ENCODE results near the gene LLPH.
A peak's percentile ranks its signal among the peaks of the same experiment; 100 is the strongest.

Gene LLPH

DNA sequence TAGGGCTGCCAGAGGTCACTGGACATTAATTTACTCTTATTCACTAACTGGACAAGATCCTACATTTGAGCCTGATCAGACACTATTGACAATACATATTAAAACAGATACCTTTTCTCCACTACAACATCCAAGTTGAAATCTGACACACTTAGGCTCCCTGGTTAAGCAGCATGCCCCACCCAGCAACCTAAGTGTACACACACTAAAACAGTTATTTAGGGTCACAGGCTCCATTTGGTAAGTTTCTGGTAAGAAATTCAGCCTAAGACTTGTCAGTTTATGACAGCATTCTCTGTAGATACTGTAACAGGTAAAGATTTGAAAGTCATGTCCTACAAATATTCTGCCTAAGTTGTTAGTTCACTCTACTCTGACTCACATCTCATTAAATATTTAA is 12.3 kb upstream of the LLPH start:
- no peak for DNase-seq (ENCODE audit: low read depth, low spot score)

- DNase-seq (ENCODE audit: low read depth, low spot score): no peak
These were observed 10.7 kb upstream of the LLPH start for GRCh38 chr12:66141299-66141698.

GRCh38 chr12:66140731-66141130 is 10.2 kb upstream of the LLPH start:
- no peak for DNase-seq (ENCODE audit: low read depth, low spot score)

GRCh38 chr12:66139328-66139727 is 8.8 kb upstream of the LLPH start:
- DNase-seq (ENCODE audit: low read depth, low spot score): no peak

DNA sequence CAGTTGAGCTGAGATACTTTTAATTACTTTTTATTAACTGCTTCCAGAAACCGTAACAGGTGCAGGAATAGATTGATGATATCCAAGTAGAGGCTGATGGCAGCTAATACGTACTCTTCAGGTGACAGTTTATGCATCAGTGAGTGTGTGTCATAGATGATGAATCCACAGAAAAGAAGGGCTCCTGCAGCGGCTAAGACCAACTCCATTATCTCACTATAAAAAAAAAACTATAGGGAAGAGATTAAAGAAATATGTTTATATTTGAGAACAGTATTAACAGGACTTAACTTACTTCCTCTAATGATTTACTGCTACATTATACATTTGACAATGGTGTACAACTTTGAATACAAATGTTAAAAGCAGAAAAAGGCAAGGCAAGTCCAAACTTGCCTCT is 7.4 kb upstream of the LLPH start:
- DNase-seq (ENCODE audit: low read depth, low spot score): no peak

DNA sequence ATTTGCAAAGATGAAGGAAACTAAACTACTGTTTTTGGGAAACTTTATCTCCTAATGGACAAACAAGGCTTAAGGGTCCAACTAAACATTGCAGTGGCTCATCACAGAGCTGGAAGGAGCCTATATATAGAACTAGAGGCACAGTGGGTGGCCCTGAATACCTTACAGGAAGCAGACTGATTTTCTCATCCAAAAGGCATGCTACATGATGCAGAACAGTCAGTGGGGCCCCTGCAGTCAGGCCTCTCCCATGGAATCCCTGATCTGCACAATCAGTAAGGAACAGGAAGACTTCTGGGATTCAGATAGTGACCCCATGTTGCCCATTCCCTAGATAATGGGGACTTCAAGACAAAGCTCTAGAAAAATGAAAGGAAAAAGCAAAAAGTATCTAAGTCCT is 1.9 kb upstream of the LLPH start:
- peak; percentile 29 for DNase-seq (ENCODE audit: low read depth, low spot score)

DNA sequence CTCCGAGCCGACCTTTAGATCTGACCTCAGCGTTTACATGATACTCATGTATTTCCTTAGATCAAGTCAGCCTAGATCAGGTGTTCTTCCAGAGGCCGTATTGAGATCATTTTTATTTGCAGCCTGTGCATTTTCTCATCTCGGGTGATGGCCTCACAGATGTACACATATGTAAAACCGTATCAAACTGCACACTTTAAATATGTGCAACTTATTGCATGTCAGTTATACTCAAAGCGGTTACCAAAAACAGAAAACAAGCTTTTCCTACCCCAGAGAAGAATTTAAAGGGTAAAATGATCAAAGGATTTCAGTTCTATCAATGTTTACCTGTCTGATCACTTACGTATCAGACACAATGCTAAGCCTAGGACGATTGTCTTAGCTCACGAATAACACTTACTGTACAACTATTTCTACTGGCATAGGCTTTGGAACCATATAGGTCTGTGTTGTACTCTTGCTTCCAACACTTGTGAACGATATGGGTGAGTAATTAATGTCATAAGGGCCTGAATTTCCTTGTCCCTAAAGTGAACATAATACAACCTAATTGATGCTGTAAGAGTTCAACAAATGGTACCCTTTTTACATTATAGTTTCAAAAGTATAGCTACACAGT is 628 bp upstream of the LLPH start:
- no peak for DNase-seq (ENCODE audit: low read depth, low spot score)

DNA sequence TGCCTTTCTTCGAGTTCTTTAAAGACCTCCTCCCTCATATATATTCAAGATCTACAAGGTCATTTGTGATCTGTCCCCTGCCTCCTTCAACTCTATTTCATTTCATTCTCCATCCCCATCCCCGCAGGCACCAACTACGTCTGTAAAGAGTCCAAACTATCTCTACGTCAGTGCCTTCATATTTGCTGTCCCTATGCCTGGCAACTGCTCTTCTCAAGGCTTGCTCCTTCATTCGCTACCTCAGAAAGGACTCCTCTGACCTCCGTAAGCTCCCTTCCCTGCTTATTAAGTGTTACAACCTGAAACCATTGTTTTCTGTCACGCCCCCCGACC is 650 bp downstream of the LLPH start:
- DNase-seq (ENCODE audit: low read depth, low spot score): no peak

DNA sequence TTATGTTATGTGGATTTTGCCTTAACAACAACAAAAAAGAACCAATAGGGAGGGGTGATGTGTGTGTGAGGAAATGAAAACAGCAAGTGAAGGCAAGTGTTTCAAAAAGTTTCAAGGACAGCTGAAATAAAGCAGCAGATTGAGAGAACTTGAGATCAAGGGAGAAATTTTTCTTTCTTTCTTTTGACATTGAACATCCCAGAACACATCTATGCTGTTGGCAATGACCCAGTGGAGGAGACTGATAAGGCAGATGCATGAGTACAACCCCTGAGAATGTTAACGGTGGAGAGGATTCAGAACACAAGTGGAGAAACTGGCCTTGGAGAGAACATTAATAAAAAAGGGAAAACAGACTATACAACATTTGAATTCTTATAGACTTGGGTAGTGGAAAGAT is 2.9 kb downstream of the LLPH start:
- DNase-seq (ENCODE audit: low read depth, low spot score): no peak

- no peak for DNase-seq (ENCODE audit: low read depth, low spot score)
These were observed 10.1 kb downstream of the LLPH start for GRCh38 chr12:66120477-66120876.

DNA sequence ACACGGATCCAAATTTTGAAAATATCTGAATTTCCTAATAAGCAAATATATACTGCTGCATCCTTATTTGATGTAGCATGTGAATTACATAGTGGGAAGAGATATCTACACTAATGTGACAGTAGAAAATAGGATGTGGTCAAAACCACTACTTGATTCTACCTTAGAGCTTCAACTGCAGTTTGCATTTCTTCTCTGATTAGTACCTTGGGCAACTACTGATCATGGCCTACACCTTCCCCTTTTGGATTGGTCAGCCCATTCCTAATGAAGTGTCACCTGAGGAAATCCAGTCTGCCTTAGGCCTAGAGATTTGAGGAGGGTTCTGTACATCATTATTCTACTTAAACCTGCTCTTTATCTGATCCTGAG is 10.7 kb downstream of the LLPH start:
- no peak for DNase-seq (ENCODE audit: low read depth, low spot score)

DNA sequence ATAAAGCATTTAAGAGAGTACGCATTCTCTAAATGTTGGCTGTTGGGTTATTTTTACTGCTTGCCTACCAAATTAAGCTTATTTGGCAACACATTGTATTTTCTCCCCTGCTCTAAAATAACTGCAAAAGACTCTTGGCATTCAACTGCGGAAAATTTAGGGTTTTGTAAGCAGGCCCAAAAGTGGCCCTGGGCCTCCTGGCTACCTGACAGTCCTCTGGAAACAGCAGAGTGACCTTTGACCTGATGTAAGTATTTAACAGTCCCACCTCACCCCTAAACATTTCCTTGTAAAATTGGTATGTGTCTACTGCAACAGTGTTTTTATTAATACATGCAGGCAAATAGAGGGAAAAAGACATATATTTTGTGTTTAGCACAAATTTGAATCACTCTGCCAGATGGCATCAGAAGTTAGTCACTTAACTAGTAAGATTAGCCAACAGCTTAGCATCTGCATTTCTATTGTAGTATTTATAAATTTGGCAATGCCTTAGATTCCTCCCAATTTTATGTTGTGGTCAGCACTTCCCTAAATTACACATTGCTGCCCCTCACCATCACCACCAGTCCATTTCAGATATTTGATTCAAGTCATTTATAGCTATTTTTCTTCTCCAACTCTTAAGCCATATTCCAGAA is 11.2 kb downstream of the LLPH start:
- DNase-seq (ENCODE audit: low read depth, low spot score): no peak

DNA sequence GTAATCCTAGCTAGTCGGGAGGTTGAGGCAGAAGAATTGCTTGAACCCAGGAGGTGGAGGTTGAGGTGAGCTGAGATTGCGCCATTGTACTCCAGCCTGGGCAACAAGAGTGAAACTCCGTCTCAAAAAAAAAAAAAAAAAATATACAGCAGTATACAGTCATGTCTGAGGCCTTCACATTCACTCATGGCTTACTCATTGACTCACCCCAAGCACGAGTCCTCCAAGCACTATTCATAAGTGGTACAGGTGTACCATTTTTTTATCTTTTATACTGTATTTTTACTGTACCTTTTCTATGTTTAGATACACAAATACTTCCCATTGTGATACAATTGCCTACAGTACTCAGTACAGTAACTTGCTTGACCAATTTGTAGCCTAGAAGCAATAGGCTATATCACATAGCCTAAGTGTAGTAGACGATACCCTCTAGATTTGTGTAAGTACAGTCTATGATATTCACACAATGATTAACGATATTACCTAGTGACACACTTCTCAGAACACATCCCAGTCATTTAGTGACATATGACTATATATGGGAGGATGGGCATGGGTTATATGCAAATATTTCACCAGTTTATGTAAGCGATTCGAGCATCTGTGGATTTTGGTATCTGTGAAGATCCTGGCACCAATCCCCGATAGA is 12.2 kb downstream of the LLPH start:
- DNase-seq (ENCODE audit: low read depth, low spot score): no peak

GRCh38 chr12:66117242-66117641 is 13.3 kb downstream of the LLPH start:
- DNase-seq (ENCODE audit: low read depth, low spot score): no peak

GRCh38 chr12:66115071-66115600 is 15.4 kb downstream of the LLPH start:
- no peak for DNase-seq (ENCODE audit: low read depth, low spot score)

DNA sequence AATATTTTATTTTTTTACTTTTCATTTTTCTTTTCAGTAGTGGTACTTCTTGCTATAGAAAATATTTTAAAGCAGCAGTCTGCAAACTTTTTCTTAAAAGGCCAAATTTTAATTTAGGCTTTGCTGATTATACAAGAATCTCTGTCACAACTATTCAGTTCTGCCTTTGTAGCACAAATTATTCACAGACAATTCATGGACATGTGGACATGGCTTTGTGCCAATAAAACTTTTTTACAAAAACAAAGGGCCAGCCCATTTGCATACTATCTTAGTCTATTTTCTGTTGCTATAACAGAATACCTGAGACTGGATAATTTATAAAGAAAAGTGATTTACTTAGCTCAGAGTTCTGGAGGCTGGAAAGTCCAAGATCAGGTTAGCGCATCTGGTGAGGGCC is 17.1 kb downstream of the LLPH start:
- no peak for DNase-seq (ENCODE audit: low read depth, low spot score)

GRCh38 chr12:66111605-66112004 is 18.9 kb downstream of the LLPH start:
- no peak for DNase-seq (ENCODE audit: low read depth, low spot score)

- no peak for DNase-seq (ENCODE audit: low read depth, low spot score)
These were observed 21.5 kb downstream of the LLPH start for GRCh38 chr12:66109056-66109455.

DNA sequence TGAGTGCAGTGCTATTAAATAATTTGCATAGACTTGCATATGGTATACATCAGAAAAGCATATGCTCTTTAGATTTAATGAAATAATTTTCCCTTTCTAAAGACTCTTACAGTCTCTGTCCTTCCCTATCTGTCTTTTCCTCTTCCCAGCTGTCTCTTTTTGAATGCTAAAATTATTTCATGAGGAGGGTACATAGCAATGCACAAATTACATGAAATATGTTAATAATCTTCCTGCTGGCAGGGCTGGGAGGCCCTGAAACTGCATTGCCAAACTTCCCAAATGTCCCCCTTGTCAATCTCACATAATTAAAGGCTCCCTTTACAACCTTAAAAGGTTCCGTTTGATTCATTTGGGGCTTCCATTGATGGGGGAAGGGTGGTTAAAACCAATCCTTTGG is 22.2 kb downstream of the LLPH start:
- DNase-seq (ENCODE audit: low read depth, low spot score): no peak

- peak; percentile 83 for DNase-seq (ENCODE audit: low read depth, low spot score)
These were observed 23.1 kb downstream of the LLPH start for GRCh38 chr12:66107451-66107915.

DNA sequence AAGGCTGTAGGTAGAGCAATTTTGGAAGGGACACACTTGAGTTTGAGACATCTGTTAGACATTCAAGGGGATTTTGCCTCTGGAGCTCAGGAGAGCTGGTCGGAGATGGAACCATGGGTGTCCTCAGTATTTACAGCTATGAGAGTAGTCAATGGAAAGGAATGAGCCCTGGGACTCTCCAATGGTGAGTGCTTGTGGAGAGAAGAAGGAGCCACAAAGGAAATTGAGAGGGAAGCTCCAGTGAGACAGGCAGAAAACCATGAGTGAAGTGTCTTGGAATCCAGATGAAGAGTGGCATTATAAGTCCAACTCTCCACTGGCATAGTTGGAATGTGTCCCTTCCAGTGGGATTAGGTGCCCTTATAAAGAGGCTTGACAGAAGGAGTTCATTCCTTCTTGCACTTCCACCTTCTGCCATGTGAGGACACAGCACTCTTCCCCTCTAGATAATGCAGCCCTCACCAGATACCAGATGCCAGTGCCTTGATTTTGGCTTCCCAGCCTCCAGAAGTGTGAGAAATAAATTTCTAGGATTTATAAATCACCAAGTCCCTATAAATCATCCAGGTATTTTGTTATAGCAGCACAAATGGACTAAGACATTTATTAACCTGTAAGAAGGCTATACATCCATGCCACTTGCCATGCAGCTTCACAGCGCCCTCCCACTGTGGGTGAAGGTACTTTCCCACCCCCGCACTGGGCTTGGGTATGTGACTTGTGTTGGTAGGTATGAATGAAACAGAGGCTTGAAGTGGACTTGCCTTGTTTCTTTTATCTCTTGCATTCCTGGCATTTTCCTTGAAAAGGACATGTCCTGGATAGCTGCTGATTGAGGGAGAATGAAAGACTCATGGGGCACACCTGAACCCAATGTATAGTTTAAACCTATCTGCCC is 27.3 kb downstream of the LLPH start:
- DNase-seq (ENCODE audit: low read depth, low spot score): no peak
